CD4-positive, alpha-beta memory T cell (primary cell): ENCODE measurements around the gene CSTPP1. TPM values are rescaled to one million over a fixed set of nuclear protein-coding genes. Genes with fewer than 3 reads are reported as not detected.

Experiments used
- CTCF ChIA-PET: fragments of 350-600 bp; sonication (Branson Sonifier 250); formaldehyde crosslinking; loops from one replicate; lab custom pipeline; 2021; ENCODE audit warnings: inconsistent platforms; ENCODE audit not compliant: partially characterized antibody; lab: Charles Lee
- POLR2A ChIA-PET: fragments of 350-600 bp; sonication (Branson Sonifier 250); formaldehyde crosslinking; loops from one replicate; lab custom pipeline; 2021; ENCODE audit not compliant: partially characterized antibody; lab: Charles Lee
- DNase-seq, 5 donors: peaks; one replicate each; pipeline versions ENCODE4 v3.0.0 to v3.0.0-alpha.2; 2020 to 2022; ENCODE audit warnings: mixed read lengths in 1 of 5
- H3K27ac ChIP-seq: one replicate; pipeline ENCODE4 v1.7.0; 2013; ENCODE audit warnings: low read depth, low read length
- H3K27me3 ChIP-seq: 2 replicates; pipeline ENCODE4 v1.7.0; 2013; ENCODE audit warnings: mild to moderate bottlenecking, low read length, moderate library complexity; ENCODE audit not compliant: insufficient read depth
- H3K36me3 ChIP-seq: 2 replicates; pipeline ENCODE4 v1.7.0; 2013; ENCODE audit warnings: mild to moderate bottlenecking, low read length, moderate library complexity; ENCODE audit not compliant: insufficient read depth
- H3K4me1 ChIP-seq: 2 replicates; pipeline ENCODE4 v1.7.0; 2013; ENCODE audit warnings: mild to moderate bottlenecking, low read length, moderate library complexity; ENCODE audit not compliant: insufficient read depth
- H3K4me3 ChIP-seq, 2 donors: one replicate each; pipeline ENCODE4 v1.7.0; 2013; ENCODE audit warnings: low read length in 2 of 2, mild to moderate bottlenecking in 1 of 2
- H3K9me3 ChIP-seq, 2 donors: one replicate each; pipeline ENCODE4 v1.7.0; 2013; ENCODE audit warnings: low read length in 2 of 2, control low read depth in 1 of 2; ENCODE audit not compliant: control insufficient read depth in 1 of 2
- H3K27ac Mint-ChIP-seq, 7 donors: one replicate each; pipeline ENCODE4 v1.8.0; 2020 to 2021; ENCODE audit warnings: mixed read lengths in 7 of 7, mild to moderate bottlenecking in 6 of 7, inconsistent platforms in 3 of 7, moderate library complexity in 3 of 7
- H3K27me3 Mint-ChIP-seq, 2 donors: one replicate each; pipeline ENCODE4 v1.8.0; 2020 to 2021; ENCODE audit warnings: mixed read lengths in 2 of 2
- H3K36me3 Mint-ChIP-seq, 2 donors: one replicate each; pipeline ENCODE4 v1.8.0; 2020 to 2021; ENCODE audit warnings: mixed read lengths in 2 of 2, inconsistent platforms in 1 of 2, mild to moderate bottlenecking in 1 of 2
- H3K4me1 Mint-ChIP-seq, 4 donors: one replicate each; pipeline ENCODE4 v1.8.0; 2020 to 2021; ENCODE audit warnings: mixed read lengths in 4 of 4, mild to moderate bottlenecking in 1 of 4
- H3K4me3 Mint-ChIP-seq, 8 donors: one replicate each; pipeline ENCODE4 v1.8.0; 2020 to 2021; ENCODE audit warnings: mixed read lengths in 8 of 8, mild to moderate bottlenecking in 7 of 8, moderate library complexity in 6 of 8, inconsistent platforms in 3 of 8
- H3K9me3 Mint-ChIP-seq, 8 donors: one replicate each; pipeline ENCODE4 v1.8.0; 2020 to 2021; ENCODE audit warnings: mixed read lengths in 8 of 8, mild to moderate bottlenecking in 5 of 8, inconsistent platforms in 3 of 8, moderate library complexity in 1 of 8
- intact Hi-C: fragments of 100-400 bp; cut with micrococcal nuclease; formaldehyde crosslinking; loops from one replicate; pipeline ENCODE4 v1.15.1; 2023
- polyA plus RNA-seq, 2 donors: library from polyadenylated mRNA; unstranded; fragments of 300-500 nt; fragmentation: Illumina TruSeq; gene quantifications; one replicate each; pipeline ENCODE4 v1.2.3, GENCODE V29; 2021
- total RNA-seq, 2 experiments: library from RNA; stranded (reverse); gene quantifications; one replicate each; pipeline ENCODE4 v1.2.3, GENCODE V29; 2021

CSTPP1 gene
- total and polyA plus RNA-seq, 4 experiments from 2014 or later, result 12.4 to 24.3 (median 17.8) TPM

- peaks cover 0 to 2% (median 0%) of the 10 kb centered on the region in 8 donors for H3K9me3 Mint-ChIP-seq
- no peak for DNase-seq
- CTCF ChIA-PET, result interaction anchor here (1.7 kb wide), 1 partner anchor 289 kb away, joined by 3 read pairs; no protein-coding TSS in a partner anchor
- H3K27ac Mint-ChIP-seq, result peak overlapping the region in 1 of 7 donors; percentile 80
- H3K4me3 ChIP-seq, result no peak overlapping the region
- H3K4me3 Mint-ChIP-seq, result no peak overlapping the region
- H3K36me3 Mint-ChIP-seq, result peaks cover 15 to 50% of the 10 kb centered on the region in 2 donors
- POLR2A ChIA-PET, result interaction anchor here (0.6 to 1.6 kb wide), 4 partner anchors 12 to 102 kb away, joined by 3 to 5 read pairs (median 4); no protein-coding TSS in a partner anchor
- no peaks in the 10 kb centered on the region for H3K27me3 ChIP-seq
- H3K9me3 ChIP-seq, result no peaks in the 10 kb centered on the region
- intact Hi-C loops, result no loop called here
- H3K4me1 ChIP-seq, result no peaks in the 10 kb centered on the region
- H3K4me1 Mint-ChIP-seq, result peaks cover 0 to 1% (median 0%) of the 10 kb centered on the region in 4 donors
- no peaks in the 10 kb centered on the region for H3K27me3 Mint-ChIP-seq
- H3K36me3 ChIP-seq, result peaks cover 58% of the 10 kb centered on the region
- H3K27ac ChIP-seq, result no peak overlapping the region
Observed at GRCh38 chr11:47165253-47165840, 228.8 kb downstream of the CSTPP1 start.

GRCh38 chr11:47166368-47166767 is 229.8 kb downstream of the CSTPP1 start:
- H3K4me3 Mint-ChIP-seq, result no peak overlapping the region
- peaks cover 68% of the 10 kb centered on the region for H3K36me3 ChIP-seq
- no peak for DNase-seq

GRCh38 chr11:47171061-47171838 is 234.7 kb downstream of the CSTPP1 start:
- Histone ChIP-seq H3K4me3 (no peak overlapping the region), H3K9me3 (no peaks in the 10 kb centered on the region), H3K27ac (no peak overlapping the region), H3K27me3 (no peaks in the 10 kb centered on the region), H3K4me1 (peaks cover 29% of the 10 kb centered on the region), H3K36me3 (peaks cover 79% of the 10 kb centered on the region)
- no peaks in the 10 kb centered on the region for H3K27me3 Mint-ChIP-seq
- H3K36me3 Mint-ChIP-seq, result peaks cover 18 to 62% of the 10 kb centered on the region in 2 donors
- H3K27ac Mint-ChIP-seq, result peak overlapping the region in 1 of 7 donors; percentile 43
- DNase-seq, result no peak
- peaks cover 0 to 2% (median 0%) of the 10 kb centered on the region in 8 donors for H3K9me3 Mint-ChIP-seq
- intact Hi-C loops, result loop anchor here (10.0 kb wide), 2 partner anchors 404 to 684 kb away; partner anchors contain the start of genes KBTBD4 and NDUFS3
- H3K4me3 Mint-ChIP-seq, result peak overlapping the region in 1 of 8 donors; percentile 24
- peaks cover 11 to 49% (median 23%) of the 10 kb centered on the region in 4 donors for H3K4me1 Mint-ChIP-seq
- POLR2A ChIA-PET, result interaction anchor here (0.7 to 1.0 kb wide), 2 partner anchors 44 to 78 kb away, joined by 3 to 4 read pairs; partner anchors contain the start of genes ACP2 and DDB2
- CTCF ChIA-PET, result interaction anchor here (1.0 to 2.6 kb wide), 3 partner anchors 8 to 88 kb away, joined by 3 to 20 read pairs (median 8); no protein-coding TSS in a partner anchor

More at GRCh38 chr11:47166368-47166767, 229.8 kb downstream of the CSTPP1 start:
- H3K4me1 ChIP-seq, result no peaks in the 10 kb centered on the region
- Mint-ChIP-seq H3K36me3 (peaks cover 15 to 58% of the 10 kb centered on the region in 2 donors), H3K4me1 (peaks cover 0 to 6% (median 2%) of the 10 kb centered on the region in 4 donors), H3K27ac (no peak overlapping the region), H3K27me3 (no peaks in the 10 kb centered on the region), H3K9me3 (peaks cover 0 to 2% (median 0%) of the 10 kb centered on the region in 8 donors)
- CTCF ChIA-PET, result interaction anchor here (1.7 to 1.9 kb wide), 2 partner anchors 11 to 288 kb away, joined by 3 to 4 read pairs; no protein-coding TSS in a partner anchor
- POLR2A ChIA-PET, result interaction anchor here (1.6 kb wide), 1 partner anchor 11 kb away, joined by 5 read pairs; no protein-coding TSS in a partner anchor
- H3K27me3 ChIP-seq, result no peaks in the 10 kb centered on the region
- H3K9me3 ChIP-seq, result no peaks in the 10 kb centered on the region
- H3K4me3 ChIP-seq, result no peak overlapping the region
- intact Hi-C loops, result no loop called here
- no peak overlapping the region for H3K27ac ChIP-seq

- peaks cover 14 to 62% of the 10 kb centered on the region in 2 donors for H3K36me3 Mint-ChIP-seq
- intact Hi-C loops, result loop anchor here (10.0 kb wide), 2 partner anchors 403 to 683 kb away; partner anchors contain the start of genes KBTBD4 and NDUFS3
- no peak for DNase-seq
- POLR2A ChIA-PET, result interaction anchor here (1.0 kb wide), 1 partner anchor 43 kb away, joined by 4 read pairs; the partner anchor contains the start of gene DDB2
- peaks cover 30% of the 10 kb centered on the region for H3K4me1 ChIP-seq
- no peaks in the 10 kb centered on the region for H3K9me3 Mint-ChIP-seq
- H3K27ac ChIP-seq, result no peak overlapping the region
- no peaks in the 10 kb centered on the region for H3K27me3 Mint-ChIP-seq
- H3K36me3 ChIP-seq, result peaks cover 73% of the 10 kb centered on the region
- H3K27ac Mint-ChIP-seq, result peak overlapping the region in 1 of 7 donors; percentile 78
- no peaks in the 10 kb centered on the region for H3K9me3 ChIP-seq
- peaks cover 11 to 54% (median 26%) of the 10 kb centered on the region in 4 donors for H3K4me1 Mint-ChIP-seq
- no peak overlapping the region for H3K4me3 ChIP-seq
- no peaks in the 10 kb centered on the region for H3K27me3 ChIP-seq
- CTCF ChIA-PET, result interaction anchor here (0.7 to 2.6 kb wide), 5 partner anchors 9 to 87 kb away, joined by 3 to 20 read pairs (median 4); no protein-coding TSS in a partner anchor
- no peak overlapping the region for H3K4me3 Mint-ChIP-seq
Observed at GRCh38 chr11:47171856-47172255, 235.3 kb downstream of the CSTPP1 start.

- Mint-ChIP-seq H3K4me3 (peak overlapping the region in 1 of 8 donors; percentile 35), H3K4me1 (peaks cover 16 to 60% (median 31%) of the 10 kb centered on the region in 4 donors), H3K9me3 (no peaks in the 10 kb centered on the region), H3K36me3 (peaks cover 14 to 57% of the 10 kb centered on the region in 2 donors), H3K27ac (peak overlapping the region in 4 of 7 donors; percentile 18 to 99 (median 78)), H3K27me3 (peaks cover 0 to 5% of the 10 kb centered on the region in 2 donors)
- H3K27me3 ChIP-seq, result no peaks in the 10 kb centered on the region
- DNase-seq, result no peak
- ChIA-PET CTCF (interaction anchor here (0.7 to 2.6 kb wide), 4 partner anchors 10 to 32 kb away, joined by 3 to 20 read pairs (median 6); no protein-coding TSS in a partner anchor), POLR2A (no interaction called here)
- H3K9me3 ChIP-seq, result no peaks in the 10 kb centered on the region
- intact Hi-C loops, result loop anchor here (10.0 kb wide), 2 partner anchors 402 to 682 kb away; partner anchors contain the start of genes KBTBD4 and NDUFS3
- peaks cover 63% of the 10 kb centered on the region for H3K36me3 ChIP-seq
- H3K27ac ChIP-seq, result no peak overlapping the region
- peaks cover 36% of the 10 kb centered on the region for H3K4me1 ChIP-seq
- H3K4me3 ChIP-seq, result no peak overlapping the region
Observed at GRCh38 chr11:47172740-47173336, 236.3 kb downstream of the CSTPP1 start.

- Histone ChIP-seq H3K9me3 (no peaks in the 10 kb centered on the region), H3K36me3 (peaks cover 39% of the 10 kb centered on the region), H3K27me3 (no peaks in the 10 kb centered on the region), H3K4me1 (peaks cover 42% of the 10 kb centered on the region), H3K4me3 (peak overlapping the region; percentile 77 to 89), H3K27ac (peak overlapping the region; percentile 92)
- intact Hi-C loops, result loop anchor here (5.0 to 10.0 kb wide), 3 partner anchors 231 to 679 kb away; partner anchors contain the start of genes KBTBD4, NDUFS3 and SLC39A13
- H3K9me3 Mint-ChIP-seq, result no peaks in the 10 kb centered on the region
- H3K36me3 Mint-ChIP-seq, result peaks cover 14 to 42% of the 10 kb centered on the region in 2 donors
- no peak for DNase-seq
- ChIA-PET CTCF (interaction anchor here (0.8 to 1.0 kb wide), 3 partner anchors 11 to 23 kb away, joined by 3 to 4 read pairs (median 3); partner anchors contain the start of gene PACSIN3), POLR2A (interaction anchor here (0.9 to 3.6 kb wide), 5 partner anchors 39 to 250 kb away, joined by 3 to 66 read pairs (median 19); partner anchors contain the start of genes ACP2, DDB2, MADD and PSMC3)
- peak overlapping the region; percentile 97 to 100 (median 98) for H3K4me3 Mint-ChIP-seq
- peaks cover 0 to 5% of the 10 kb centered on the region in 2 donors for H3K27me3 Mint-ChIP-seq
- H3K4me1 Mint-ChIP-seq, result peaks cover 16 to 70% (median 36%) of the 10 kb centered on the region in 4 donors
- peak overlapping the region; percentile 96 to 99 (median 97) for H3K27ac Mint-ChIP-seq
Observed at GRCh38 chr11:47175746-47176327, 239.3 kb downstream of the CSTPP1 start.
